Fibroblast of mammary gland (primary cell): ENCODE results near the gene POLR2L.
A peak's percentile ranks its signal among the peaks of the same experiment; 100 is the strongest.

Experiments
- DNase-seq: peaks from one replicate; pipeline ENCODE4 v3.0.0-alpha.2; 2010; ENCODE audit warnings: low read depth
- H3K4me3 ChIP-seq: 2 replicates; pipeline ENCODE4 v1.5.1; 2011; ENCODE audit warnings: low read depth, mild to moderate bottlenecking, low read length, moderate library complexity; ENCODE audit not compliant: control insufficient read depth
- CTCF ChIP-seq: conservative IDR thresholded peaks from 2 replicates; pipeline ENCODE4 v1.5.1; 2011; ENCODE audit warnings: low read depth, low read length, inconsistent platforms; ENCODE audit not compliant: control insufficient read depth, insufficient read depth

The POLR2L gene

GRCh38 chr11:803770-804598 lies 38.3 kb downstream of the POLR2L start:
- H3K4me3 ChIP-seq = peak overlapping the region; percentile 63
- no peak for TF ChIP-seq CTCF
- no peak for DNase-seq

GRCh38 chr11:803467-803742 lies 38.9 kb downstream of the POLR2L start:
- TF ChIP-seq CTCF = no peak
- H3K4me3 ChIP-seq = peak overlapping the region; percentile 63
- DNase-seq = no peak

GRCh38 chr11:802693-803466 lies 39.4 kb downstream of the POLR2L start:
- H3K4me3 ChIP-seq = no peak overlapping the region
- no peak for DNase-seq
- no peak for TF ChIP-seq CTCF

GRCh38 chr11:802018-802617 lies 40.2 kb downstream of the POLR2L start:
- TF ChIP-seq CTCF = no peak
- no peak overlapping the region for H3K4me3 ChIP-seq
- DNase-seq = no peak

- H3K4me3 ChIP-seq = no peak overlapping the region
- no peak for TF ChIP-seq CTCF
- no peak for DNase-seq
Measured at GRCh38 chr11:801097-801780, 41.1 kb downstream of the POLR2L start.

GRCh38 chr11:800473-800872 lies 41.9 kb downstream of the POLR2L start:
- no peak for DNase-seq
- no peak for TF ChIP-seq CTCF
- no peak overlapping the region for H3K4me3 ChIP-seq
